HepG2 (cell line): Measurements from ENCODE around the gene IL3. TPM values are rescaled to one million over a fixed set of nuclear protein-coding genes. Genes with fewer than 3 reads are reported as not detected.
A peak's percentile ranks its signal among the peaks of the same experiment; 100 is the strongest.

Source experiments
- ARHGAP35 ChIP-seq: sonication (generic); formaldehyde crosslinking; IDR thresholded peaks from 2 replicates; pipeline ENCODE4 v1.9.0; 2022; ENCODE audit warnings: mild to moderate bottlenecking, inconsistent platforms, moderate library complexity, missing genetic modification reagents, borderline replicate concordance
- CBFB ChIP-seq: sonication (generic); formaldehyde crosslinking; IDR thresholded peaks from 2 replicates; pipeline ENCODE4 v1.4.0; 2020; ENCODE audit warnings: missing genetic modification reagents
- EP300 ChIP-seq, 3 experiments: sonication (generic) in 1 of 3; formaldehyde crosslinking in 1 of 3; IDR thresholded peaks; 2 replicates each; pipeline versions ENCODE4 v1.5.1 to v1.6.1; 2011 to 2020; ENCODE audit warnings: low read depth in 2 of 3, low read length in 2 of 3, borderline replicate concordance in 1 of 3, improper control_type of control experiment in 1 of 3, mild to moderate bottlenecking in 1 of 3, missing genetic modification reagents in 1 of 3, moderate library complexity in 1 of 3
- ERF ChIP-seq: IDR thresholded peaks from 2 replicates; pipeline ENCODE4 v1.6.1; 2018; ENCODE audit warnings: missing biosample characterization, missing genetic modification reagents
- FOXM1 ChIP-seq: sonication (generic); formaldehyde crosslinking; IDR thresholded peaks from 2 replicates; pipeline ENCODE4 v1.5.0; 2020; ENCODE audit warnings: missing genetic modification reagents
- HOMEZ ChIP-seq: IDR thresholded peaks from 2 replicates; pipeline ENCODE4 v1.6.1; 2016; ENCODE audit warnings: low read depth
- KLF15 ChIP-seq: sonication (generic); formaldehyde crosslinking; IDR thresholded peaks from 2 replicates; pipeline ENCODE4 v1.8.1; 2023; ENCODE audit warnings: borderline replicate concordance, mild to moderate bottlenecking, inconsistent platforms, missing genetic modification reagents, mixed read lengths
- KMT2B ChIP-seq: IDR thresholded peaks from 2 replicates; pipeline ENCODE4 v1.6.1; 2016; ENCODE audit warnings: missing genetic modification reagents, missing compliant biosample characterization
- MYPOP ChIP-seq: sonication (generic); formaldehyde crosslinking; IDR thresholded peaks from 2 replicates; pipeline ENCODE4 v1.8.1; 2023; ENCODE audit warnings: mild to moderate bottlenecking, moderate library complexity, missing genetic modification reagents
- PBX2 ChIP-seq: IDR thresholded peaks from 2 replicates; pipeline ENCODE4 v1.6.1; 2016; ENCODE audit warnings: control low read depth
- SIN3A ChIP-seq: IDR thresholded peaks from 2 replicates; pipeline ENCODE4 v1.6.1; 2011; ENCODE audit warnings: low read depth, mild to moderate bottlenecking, control low read depth, low read length, borderline replicate concordance
- SNRNP70 ChIP-seq: fragments of 200-400 bp; formaldehyde crosslinking; IDR thresholded peaks from 2 replicates; pipeline ENCODE4 v1.6.1; 2017; ENCODE audit warnings: mild to moderate bottlenecking, low read depth, low read length, moderate library complexity
- TEAD2 ChIP-seq: sonication (generic); formaldehyde crosslinking; IDR thresholded peaks from 2 replicates; pipeline ENCODE4 v1.9.0; 2021; ENCODE audit warnings: missing genetic modification reagents
- TFAP4 ChIP-seq: sonication (generic); IDR thresholded peaks from 2 replicates; pipeline ENCODE4 v1.6.1; 2016; ENCODE audit warnings: low read depth, borderline replicate concordance
- ZC3H13 ChIP-seq: sonication (generic); formaldehyde crosslinking; IDR thresholded peaks from 2 replicates; pipeline ENCODE4 v1.8.1; 2023; ENCODE audit warnings: mild to moderate bottlenecking, missing genetic modification reagents, moderate library complexity
- ZFP62 ChIP-seq: sonication (generic); formaldehyde crosslinking; IDR thresholded peaks from 2 replicates; pipeline ENCODE4 v1.4.0; 2020; ENCODE audit warnings: missing genetic modification reagents
- ZNF3 ChIP-seq: IDR thresholded peaks from 2 replicates; pipeline ENCODE4 v1.7.0; 2017; ENCODE audit warnings: inconsistent platforms
- ZNF362 ChIP-seq: sonication (generic); formaldehyde crosslinking; IDR thresholded peaks from 2 replicates; pipeline ENCODE4 v1.4.0; 2020; ENCODE audit warnings: missing genetic modification reagents, mild to moderate bottlenecking, borderline replicate concordance
- ZNF501 ChIP-seq: sonication (generic); formaldehyde crosslinking; IDR thresholded peaks from 2 replicates; pipeline ENCODE4 v1.5.1; 2020; ENCODE audit warnings: mild to moderate bottlenecking, moderate library complexity, missing genetic modification reagents
- ZNF562 ChIP-seq: sonication (generic); formaldehyde crosslinking; IDR thresholded peaks from 2 replicates; pipeline ENCODE4 v1.8.0; 2022; ENCODE audit warnings: missing genetic modification reagents, borderline replicate concordance
- ZNF703 ChIP-seq: sonication (generic); formaldehyde crosslinking; IDR thresholded peaks from 2 replicates; pipeline ENCODE4 v1.5.1; 2020; ENCODE audit warnings: missing genetic modification reagents, mild to moderate bottlenecking, moderate library complexity, borderline replicate concordance
- ZSCAN9 ChIP-seq: IDR thresholded peaks from 2 replicates; pipeline ENCODE4 v1.6.1; 2016; ENCODE audit warnings: borderline replicate concordance
- polyA plus RNA-seq, 8 experiments: library from polyadenylated mRNA; depleted of rRNA in 3 of 8; stranded (reverse) in 7 of 8; unstranded in 1 of 8; fragments of >200 nt; fragmentation: Illumina TruSeq in 4 of 8; extraction: Trizol in 4 of 8; gene quantifications; 2 replicates each; pipeline versions ENCODE4 v1.2.1 to v1.2.3, GENCODE V29; 2011 to 2016; ENCODE audit warnings: low read depth in 4 of 8, missing spikeins in 1 of 8, mixed read lengths in 1 of 8; ENCODE audit not compliant: insufficient read depth in 1 of 8
- total RNA-seq, 5 experiments: library from RNA; depleted of rRNA; stranded (reverse); fragments of >200 nt; fragmentation: Illumina TruSeq; extraction: Trizol; gene quantifications; 2 replicates each; pipeline ENCODE4 v1.2.3, GENCODE V29; 2016; ENCODE audit warnings: low read depth in 1 of 5

Gene IL3
- total and polyA plus RNA-seq, 2 of the 13 experiments (the other 11 are each of a cell fraction or from before 2014, with no cell fraction given) = not detected

- TF ChIP-seq ZNF362 (CRISPR knock-in tag) = no peak
- 0 out of 2 replicates have a peak, but pooled peaks have one; percentile 45 for TF ChIP-seq ZNF3 (CRISPR knock-in tag)
- TF ChIP-seq EP300 (IDR thresholded peaks at IDR 0.05; ENCODE audit: low read depth in 2 of 2, low read length in 2 of 2) = no peak
- TF ChIP-seq EP300 (CRISPR knock-in tag; IDR thresholded peaks at IDR 0.05; ENCODE audit: borderline replicate concordance) = no peak
- peak; percentile 67; the same call in 1 of the 2 replicates for TF ChIP-seq SIN3A
- TF ChIP-seq ZC3H13 (CRISPR knock-in tag) = 0 out of 2 replicates have a peak, but pooled peaks have one; percentile 33
- TF ChIP-seq ZSCAN9 (CRISPR knock-in tag) = peak; percentile 97
- TF ChIP-seq CBFB (CRISPR knock-in tag) = no peak
- TF ChIP-seq KLF15 = peak; percentile 72; the same call in 1 of the 2 replicates
- no peak for TF ChIP-seq MYPOP (CRISPR knock-in tag)
- no peak for TF ChIP-seq ZNF562 (CRISPR knock-in tag)
- no peak for TF ChIP-seq ZFP62 (CRISPR knock-in tag)
- TF ChIP-seq TFAP4 = no peak
- peak; percentile 89 for TF ChIP-seq TEAD2 (CRISPR knock-in tag)
- TF ChIP-seq FOXM1 (CRISPR knock-in tag) = no peak
- TF ChIP-seq SNRNP70 = no peak
- TF ChIP-seq ERF (CRISPR knock-in tag) = peak; percentile 90
- no peak for TF ChIP-seq ZNF703 (CRISPR knock-in tag)
- peak; percentile 86; the same call in 1 of the 2 replicates for TF ChIP-seq ARHGAP35
- TF ChIP-seq HOMEZ (CRISPR knock-in tag) = 0 out of 2 replicates have a peak, but pooled peaks have one; percentile 28
- no peak; the same call in 1 of the 2 replicates for TF ChIP-seq KMT2B
- TF ChIP-seq ZNF501 (CRISPR knock-in tag) = peak; percentile 73; the same call in 1 of the 2 replicates
- no peak for TF ChIP-seq PBX2 (CRISPR knock-in tag)
Measured at GRCh38 chr5:132012371-132013005, 48.0 kb upstream of the IL3 start (continued).
